Endothelial cell of umbilical vein (primary cell): ENCODE data around the gene ENPP5. TPM values are rescaled to one million over a fixed set of nuclear protein-coding genes. Genes with fewer than 3 reads are reported as not detected.

ENCODE experiments used
- BruUV-seq: library from RNA; stranded (reverse); fragments of 400-500 nt; replicated peaks from 2 replicates; lab custom pipeline; 2021; lab: Mats Ljungman, UMichigan
- CTCF ChIA-PET: fragments of 300-600, 350-600 bp; sonication (Branson Sonifier 250); formaldehyde crosslinking; loops from one replicate; lab custom pipeline; 2021; ENCODE audit warnings: antibody characterized with exemption, inconsistent platforms; lab: Charles Lee
- POLR2A ChIA-PET: fragments of 300-600, 350-600 bp; sonication (Branson Sonifier 250); formaldehyde crosslinking; loops from one replicate; lab custom pipeline; 2021; ENCODE audit warnings: antibody characterized with exemption, inconsistent platforms; lab: Charles Lee
- DNase-seq: peaks from one replicate; pipeline ENCODE4 v3.0.0-alpha.2; 2011; ENCODE audit warnings: low read depth, low spot score
- FAIRE-seq: peaks from 2 replicates; lab custom pipeline; 2011; peaks lifted over from hg19 to GRCh38; lab: Jason Lieb, UNC
- H2AFZ ChIP-seq: 2 replicates; pipeline ENCODE4 v1.6.0; 2012; ENCODE audit warnings: low read depth, low read length, control low read depth, inconsistent platforms
- H3K27ac ChIP-seq: 2 replicates; pipeline ENCODE4 v1.5.1; 2011; ENCODE audit warnings: low read depth, mild to moderate bottlenecking, control low read depth, low read length, moderate library complexity; ENCODE audit not compliant: insufficient read depth
- H3K27me3 ChIP-seq, 2 experiments: 2 replicates each; pipeline versions ENCODE4 v1.6.0 to v1.6.1; 2011; ENCODE audit warnings: low read length in 2 of 2, mixed read lengths in 1 of 2; ENCODE audit not compliant: control insufficient read depth in 2 of 2, insufficient read depth in 2 of 2
- H3K36me3 ChIP-seq, 2 experiments: 2 replicates in 1 of 2; 3 replicates in 1 of 2; pipeline ENCODE4 v1.5.1; 2011; ENCODE audit warnings: low read length in 2 of 2, mild to moderate bottlenecking in 1 of 2, moderate library complexity in 1 of 2; ENCODE audit not compliant: control insufficient read depth in 2 of 2, insufficient read depth in 2 of 2; ENCODE audit errors: extremely low read depth in 1 of 2
- H3K4me1 ChIP-seq: 3 replicates; pipeline ENCODE4 v1.5.1; 2011; ENCODE audit warnings: mild to moderate bottlenecking, low read length; ENCODE audit not compliant: control insufficient read depth, insufficient read depth; ENCODE audit errors: extremely low read depth
- H3K4me2 ChIP-seq: 2 replicates; pipeline ENCODE4 v1.6.1; 2011; ENCODE audit warnings: low read length, control low read depth, mixed read lengths; ENCODE audit not compliant: insufficient read depth
- H3K4me3 ChIP-seq, 3 experiments: fragments of 200-600 bp in 1 of 3; sonication (generic), shearing (Covaris generic) in 1 of 3; replicated peaks in 1 of 3; 2 replicates each; pipeline ENCODE4 v1.5.1; 2011 to 2016; ENCODE audit warnings: control low read depth in 3 of 3, low read length in 3 of 3, mild to moderate bottlenecking in 2 of 3, inconsistent platforms in 1 of 3, low read depth in 1 of 3, moderate library complexity in 1 of 3; ENCODE audit not compliant: insufficient read depth in 1 of 3
- H3K79me2 ChIP-seq: 2 replicates; pipeline ENCODE4 v1.6.0; 2012; ENCODE audit warnings: low read length, inconsistent platforms; ENCODE audit not compliant: control insufficient read depth, insufficient read depth
- H3K9ac ChIP-seq: replicated peaks from 2 replicates; pipeline ENCODE3; 2011; ENCODE audit warnings: low read length, control low read depth; ENCODE audit not compliant: insufficient read depth; ENCODE audit errors: extremely low read depth
- H3K9me1 ChIP-seq: replicated peaks from 3 replicates; pipeline ENCODE4 v1.6.0; 2011; ENCODE audit warnings: mild to moderate bottlenecking, low read length; ENCODE audit not compliant: control insufficient read depth, insufficient read depth; ENCODE audit errors: extremely low read depth
- H3K9me3 ChIP-seq: replicated peaks from 2 replicates; pipeline ENCODE4 v1.5.1; 2012; ENCODE audit warnings: low read length, inconsistent platforms; ENCODE audit not compliant: control insufficient read depth, insufficient read depth
- H4K20me1 ChIP-seq: replicated peaks from 2 replicates; pipeline ENCODE3; 2011; ENCODE audit warnings: mild to moderate bottlenecking, low read length; ENCODE audit not compliant: control insufficient read depth, insufficient read depth; ENCODE audit errors: extremely low read depth
- EZH2 ChIP-seq: IDR thresholded peaks from 2 replicates; pipeline ENCODE4 v1.6.1; 2012; ENCODE audit warnings: borderline replicate concordance, low read depth, mild to moderate bottlenecking, moderate library complexity, low read length, inconsistent platforms; ENCODE audit not compliant: severe bottlenecking
- FOS ChIP-seq: IDR thresholded peaks from 2 replicates; pipeline ENCODE4 v1.6.1; 2011; ENCODE audit warnings: mild to moderate bottlenecking, low read length, moderate library complexity, borderline replicate concordance; ENCODE audit not compliant: insufficient read depth
- GATA2 ChIP-seq: IDR thresholded peaks from 2 replicates; pipeline ENCODE4 v1.7.0; 2011; ENCODE audit warnings: low read depth, mild to moderate bottlenecking, moderate library complexity, mixed read lengths, low read length; ENCODE audit not compliant: insufficient read length, insufficient read depth
- JUN ChIP-seq: IDR thresholded peaks from 2 replicates; pipeline ENCODE4 v1.6.1; 2011; ENCODE audit warnings: borderline replicate concordance, low read depth; ENCODE audit not compliant: insufficient read length, insufficient read depth
- MYC ChIP-seq: IDR thresholded peaks from one replicate; pipeline ENCODE4 v1.6.1; 2011; ENCODE audit warnings: mild to moderate bottlenecking, low read depth, low read length
- POLR2A ChIP-seq: IDR thresholded peaks from 2 replicates; pipeline ENCODE4 v1.6.1; 2012; ENCODE audit warnings: low read depth, mild to moderate bottlenecking, control low read depth, low read length
- POLR2AphosphoS5 ChIP-seq: IDR thresholded peaks from 2 replicates; pipeline ENCODE4 v1.6.1; 2012; ENCODE audit warnings: low read depth, mild to moderate bottlenecking, control low read depth, low read length, moderate library complexity; ENCODE audit not compliant: insufficient read depth
- dilution Hi-C: fragments of 300-500 bp; cut with MboI; formaldehyde crosslinking; loops from one replicate; pipeline ENCODE4 v1.15.0; 2019; ENCODE audit warnings: low sequenced_read_pairs; ENCODE audit not compliant: extremely low pct_ligation_motif_present
- intact Hi-C: fragments of 100-400 bp; cut with micrococcal nuclease; formaldehyde crosslinking; loops from one replicate; pipeline ENCODE4 v1.10.0; 2022
- polyA plus RNA-seq, 4 experiments: library from polyadenylated mRNA; depleted of rRNA in 3 of 4; stranded (reverse) in 3 of 4; unstranded in 1 of 4; fragments of >200 nt; gene quantifications; 2 replicates each; pipeline versions ENCODE4 v1.2.1 to v1.2.3, GENCODE V29; 2011 to 2012; ENCODE audit warnings: missing spikeins in 1 of 4
- total RNA-seq: library from RNA; stranded (reverse); gene quantifications from 2 replicates; pipeline ENCODE4 v1.2.3, GENCODE V29; 2021
- TF ChIP-seq, protein P1 (sequence below): IDR thresholded peaks from 2 replicates; pipeline ENCODE4 v1.6.1; 2011; ENCODE audit not compliant: insufficient read depth, insufficient read length
- TF ChIP-seq, protein P2 (sequence below), 2 donors: IDR thresholded peaks; 1 replicate in 1 of 2; 2 replicates in 1 of 2; pipeline ENCODE4 v1.5.1; 2011; ENCODE audit warnings: low read length in 2 of 2, mild to moderate bottlenecking in 2 of 2, moderate library complexity in 2 of 2, control low read depth in 1 of 2, inconsistent platforms in 1 of 2, low read depth in 1 of 2; ENCODE audit not compliant: insufficient read depth in 1 of 2; ENCODE audit errors: extremely low read depth in 1 of 2

Gene ENPP5
- total and polyA plus RNA-seq, 2 donors (not counting 3 experiments of a cell fraction or from before 2014, with no cell fraction given), result not detected

DNA sequence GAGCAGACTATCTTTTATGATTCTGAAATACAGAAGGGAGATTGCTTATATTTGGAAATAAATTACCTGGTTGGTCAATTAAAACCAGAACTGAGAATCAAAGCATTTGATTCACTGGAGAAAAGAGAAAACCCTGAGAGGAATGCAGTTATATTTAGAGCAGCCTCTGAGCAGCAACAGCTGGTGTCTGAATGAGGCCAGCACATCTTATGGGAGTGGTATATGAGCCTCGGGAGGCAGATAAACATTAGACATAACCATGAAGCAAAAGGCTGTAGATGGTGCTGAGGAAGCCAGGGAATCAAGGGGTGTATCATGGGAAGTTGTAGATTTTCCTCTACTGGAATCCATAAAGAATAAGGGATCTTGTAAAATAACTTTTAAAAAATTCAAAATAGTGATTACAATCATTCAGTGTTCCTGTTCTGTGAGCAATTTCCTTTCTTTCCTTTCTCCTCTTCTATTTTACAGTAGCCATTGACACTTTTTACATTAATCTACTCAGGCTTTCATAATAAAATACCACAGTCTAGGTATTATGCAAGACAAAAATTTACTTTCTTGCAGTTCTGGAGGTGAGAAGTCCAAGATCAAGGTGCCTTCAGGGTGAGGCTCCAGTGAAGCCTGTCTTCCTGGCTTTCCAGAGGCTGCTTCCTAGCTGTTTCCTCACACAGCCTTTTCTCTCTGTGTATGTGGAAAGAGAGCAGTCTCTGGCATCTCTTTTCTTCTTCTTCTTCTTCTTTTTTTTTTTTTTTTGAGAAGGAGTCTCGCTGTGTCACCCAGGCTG lies 32.8 kb upstream of the ENPP5 start:
- POLR2A ChIA-PET, result no interaction called here
- Histone ChIP-seq H3K9me3 (no peaks in the 10 kb centered on the region), H3K27me3 (no peaks in the 10 kb centered on the region), H2AFZ (no peak overlapping the region), H3K9me1 (no peaks in the 10 kb centered on the region), H4K20me1 (no peaks in the 10 kb centered on the region), H3K4me3 (no peak overlapping the region), H3K27ac (no peak overlapping the region), H3K4me2 (no peak overlapping the region), H3K79me2 (no peaks in the 10 kb centered on the region), H3K9ac (no peak overlapping the region), H3K36me3 (no peaks in the 10 kb centered on the region), H3K4me1 (no peaks in the 10 kb centered on the region)
- no peak for FAIRE-seq
- dilution Hi-C loops, result no loop called here
- intact Hi-C loops, result no loop called here
- TF ChIP-seq FOS (no peak), MYC (no peak), EZH2 (no peak)
- TF ChIP-seq, protein P1, sequence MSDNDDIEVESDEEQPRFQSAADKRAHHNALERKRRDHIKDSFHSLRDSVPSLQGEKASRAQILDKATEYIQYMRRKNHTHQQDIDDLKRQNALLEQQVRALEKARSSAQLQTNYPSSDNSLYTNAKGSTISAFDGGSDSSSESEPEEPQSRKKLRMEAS, result no peak
- BruUV-seq, result no TSS peak
- no peak for DNase-seq
- CTCF ChIA-PET, result interaction anchor here (1.0 to 2.8 kb wide), 4 partner anchors 8 to 207 kb away, joined by 3 to 11 read pairs (median 6); no protein-coding TSS in a partner anchor

DNA sequence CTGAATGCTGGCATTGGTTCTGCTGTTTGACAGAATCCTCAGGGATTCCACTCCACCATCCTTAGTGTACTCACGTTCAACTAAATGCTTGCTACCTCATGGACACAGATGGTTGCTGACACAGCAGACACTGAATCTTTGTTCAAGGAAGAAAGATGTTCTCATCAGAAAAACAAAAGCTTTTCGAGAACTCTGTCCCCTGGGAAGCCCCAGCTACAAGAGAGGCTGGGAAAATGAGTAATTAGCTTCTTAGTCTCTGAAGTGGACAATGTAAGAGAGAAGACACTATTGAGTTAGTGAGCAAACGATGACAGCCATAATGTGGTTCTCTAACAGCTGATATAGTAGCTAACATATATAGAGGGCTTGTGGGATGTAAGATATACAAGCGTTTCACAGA lies 30.9 kb upstream of the ENPP5 start:
- Histone ChIP-seq H3K9me3 (no peaks in the 10 kb centered on the region), H3K27ac (no peak overlapping the region), H3K36me3 (no peaks in the 10 kb centered on the region), H3K27me3 (no peaks in the 10 kb centered on the region), H4K20me1 (no peaks in the 10 kb centered on the region), H3K9me1 (no peaks in the 10 kb centered on the region), H3K9ac (no peak overlapping the region), H3K4me1 (no peaks in the 10 kb centered on the region), H3K4me2 (no peak overlapping the region), H3K4me3 (no peak overlapping the region), H2AFZ (no peak overlapping the region), H3K79me2 (no peaks in the 10 kb centered on the region)
- BruUV-seq, result no TSS peak
- no peak for DNase-seq
- no peak for FAIRE-seq
- intact Hi-C loops (no loop called here), dilution Hi-C loops (no loop called here)
- ChIA-PET POLR2A (no interaction called here), CTCF (interaction anchor here (1.1 to 2.8 kb wide), 3 partner anchors 19 to 208 kb away, joined by 3 to 11 read pairs (median 7); no protein-coding TSS in a partner anchor)
- TF ChIP-seq JUN, result no peak
- TF ChIP-seq, protein P1, result no peak
- no peak for TF ChIP-seq EZH2
- no peak for TF ChIP-seq GATA2
- TF ChIP-seq FOS, result no peak
- TF ChIP-seq POLR2AphosphoS5, result no peak
- TF ChIP-seq, protein P2, sequence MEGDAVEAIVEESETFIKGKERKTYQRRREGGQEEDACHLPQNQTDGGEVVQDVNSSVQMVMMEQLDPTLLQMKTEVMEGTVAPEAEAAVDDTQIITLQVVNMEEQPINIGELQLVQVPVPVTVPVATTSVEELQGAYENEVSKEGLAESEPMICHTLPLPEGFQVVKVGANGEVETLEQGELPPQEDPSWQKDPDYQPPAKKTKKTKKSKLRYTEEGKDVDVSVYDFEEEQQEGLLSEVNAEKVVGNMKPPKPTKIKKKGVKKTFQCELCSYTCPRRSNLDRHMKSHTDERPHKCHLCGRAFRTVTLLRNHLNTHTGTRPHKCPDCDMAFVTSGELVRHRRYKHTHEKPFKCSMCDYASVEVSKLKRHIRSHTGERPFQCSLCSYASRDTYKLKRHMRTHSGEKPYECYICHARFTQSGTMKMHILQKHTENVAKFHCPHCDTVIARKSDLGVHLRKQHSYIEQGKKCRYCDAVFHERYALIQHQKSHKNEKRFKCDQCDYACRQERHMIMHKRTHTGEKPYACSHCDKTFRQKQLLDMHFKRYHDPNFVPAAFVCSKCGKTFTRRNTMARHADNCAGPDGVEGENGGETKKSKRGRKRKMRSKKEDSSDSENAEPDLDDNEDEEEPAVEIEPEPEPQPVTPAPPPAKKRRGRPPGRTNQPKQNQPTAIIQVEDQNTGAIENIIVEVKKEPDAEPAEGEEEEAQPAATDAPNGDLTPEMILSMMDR (IDR thresholded peaks at IDR 0.05; ENCODE audit: extremely low read depth in 1 of 2, insufficient read depth in 1 of 2, low read depth in 1 of 2, low read length in 2 of 2), result no peak
- TF ChIP-seq POLR2A, result no peak
- no peak for TF ChIP-seq MYC
